Trophoblast cell (in vitro differentiated cells and primary cell): ENCODE data around the gene CHST11.

ENCODE experiments used
- DNase-seq, 2 donors: peaks; one replicate each; pipeline ENCODE4 v3.0.0-alpha.2; 2016
- H2AFZ ChIP-seq: 2 replicates; pipeline ENCODE4 v1.6.1; 2013; ENCODE audit warnings: low read length, moderate library complexity, mild to moderate bottlenecking; ENCODE audit not compliant: insufficient read depth, poor library complexity
- H2AK5ac ChIP-seq: 2 replicates; pipeline ENCODE4 v1.6.1; 2013; ENCODE audit warnings: mild to moderate bottlenecking, low read length
- H2BK120ac ChIP-seq: 2 replicates; pipeline ENCODE4 v1.6.1; 2013; ENCODE audit warnings: low read length, mild to moderate bottlenecking, moderate library complexity; ENCODE audit not compliant: insufficient read depth, poor library complexity
- H2BK12ac ChIP-seq: 2 replicates; pipeline ENCODE4 v1.6.1; 2013; ENCODE audit warnings: mild to moderate bottlenecking, low read length, moderate library complexity
- H2BK5ac ChIP-seq: 2 replicates; pipeline ENCODE4 v1.6.1; 2013; ENCODE audit warnings: low read length, low read depth, moderate library complexity, mild to moderate bottlenecking; ENCODE audit not compliant: poor library complexity
- H3K14ac ChIP-seq: 2 replicates; pipeline ENCODE4 v1.6.1; 2013; ENCODE audit warnings: mild to moderate bottlenecking, low read length
- H3K18ac ChIP-seq: 2 replicates; pipeline ENCODE4 v1.6.1; 2013; ENCODE audit warnings: mild to moderate bottlenecking, low read length
- H3K23ac ChIP-seq: 2 replicates; pipeline ENCODE4 v1.6.1; 2013; ENCODE audit warnings: low read length
- H3K27ac ChIP-seq: 2 replicates; pipeline ENCODE4 v1.5.1; 2013; ENCODE audit warnings: low read depth, mild to moderate bottlenecking, inconsistent platforms, low read length, moderate library complexity
- H3K27me3 ChIP-seq: 2 replicates; pipeline ENCODE4 v1.6.1; 2013; ENCODE audit warnings: inconsistent platforms, mild to moderate bottlenecking, low read length, moderate library complexity; ENCODE audit not compliant: insufficient read depth
- H3K36me3 ChIP-seq, 2 experiments: 1 replicate in 1 of 2; 2 replicates in 1 of 2; pipeline ENCODE4 v1.6.1; 2013; ENCODE audit warnings: low read length in 2 of 2, mild to moderate bottlenecking in 2 of 2, moderate library complexity in 1 of 2; ENCODE audit not compliant: insufficient read depth in 2 of 2, control insufficient read depth in 1 of 2
- H3K4ac ChIP-seq: 2 replicates; pipeline ENCODE4 v1.6.1; 2013; ENCODE audit warnings: low read depth, mild to moderate bottlenecking, low read length, moderate library complexity
- H3K4me1 ChIP-seq, 2 experiments: 1 replicate in 1 of 2; 2 replicates in 1 of 2; pipeline ENCODE4 v1.6.1; 2013; ENCODE audit warnings: low read length in 2 of 2, mild to moderate bottlenecking in 2 of 2, moderate library complexity in 1 of 2; ENCODE audit not compliant: insufficient read depth in 2 of 2, control insufficient read depth in 1 of 2
- H3K4me2 ChIP-seq: 2 replicates; pipeline ENCODE4 v1.6.1; 2013; ENCODE audit warnings: inconsistent platforms, mild to moderate bottlenecking, low read length, moderate library complexity
- H3K4me3 ChIP-seq: 2 replicates; pipeline ENCODE4 v1.5.1; 2013; ENCODE audit warnings: mild to moderate bottlenecking, low read depth, low read length, inconsistent platforms
- H3K79me1 ChIP-seq: one replicate; pipeline ENCODE4 v1.6.1; 2013; ENCODE audit warnings: low read length
- H3K79me2 ChIP-seq: 2 replicates; pipeline ENCODE4 v1.6.1; 2013; ENCODE audit warnings: low read length, mild to moderate bottlenecking; ENCODE audit not compliant: control insufficient read depth, insufficient read depth, poor library complexity
- H3K9ac ChIP-seq: 2 replicates; pipeline ENCODE4 v1.6.1; 2013; ENCODE audit warnings: mild to moderate bottlenecking, low read length
- H3K9me3 ChIP-seq: 2 replicates; pipeline ENCODE4 v1.6.1; 2013; ENCODE audit warnings: low read depth, mild to moderate bottlenecking, control low read depth, inconsistent platforms, low read length; ENCODE audit not compliant: insufficient read depth
- H4K12ac ChIP-seq: 2 replicates; pipeline ENCODE4 v1.6.1; 2013; ENCODE audit warnings: low read depth, mild to moderate bottlenecking, low read length, moderate library complexity
- H4K8ac ChIP-seq: 2 replicates; pipeline ENCODE4 v1.6.1; 2013; ENCODE audit warnings: low read depth, mild to moderate bottlenecking, low read length, moderate library complexity
- H4K91ac ChIP-seq: one replicate; pipeline ENCODE4 v1.6.1; 2013; ENCODE audit warnings: low read depth, mild to moderate bottlenecking, low read length, moderate library complexity
- WGBS: extraction: QIAGEN DNeasy Blood & Tissue Kit; methylation state at CpG from one replicate; pipeline ENCODE4 v1.1.7; 2013; ENCODE audit warnings: missing lambda C conversion rate; ENCODE audit not compliant: insufficient read length, insufficient coverage; ENCODE audit errors: extremely low coverage; 5-methylcytosine and 5-hydroxymethylcytosine counted together

CHST11 gene

GRCh38 chr12:104638218-104638850, 181.6 kb downstream of the CHST11 start:
- Histone ChIP-seq H3K9me3 (no peaks in the 10 kb centered on the region), H3K36me3 (peaks cover 0 to 2% of the 10 kb centered on the region in 2 experiments), H3K9ac (no peak overlapping the region), H3K27me3 (no peaks in the 10 kb centered on the region), H3K79me2 (no peaks in the 10 kb centered on the region), H2BK120ac (no peak overlapping the region), H2BK5ac (no peak overlapping the region), H3K79me1 (no peaks in the 10 kb centered on the region), H3K18ac (no peak overlapping the region), H3K4me3 (no peak overlapping the region), H3K27ac (no peak overlapping the region), H4K91ac (no peak overlapping the region), H3K4me2 (no peak overlapping the region), H2AFZ (no peak overlapping the region), H4K12ac (no peak overlapping the region), H3K14ac (no peak overlapping the region), H2AK5ac (no peak overlapping the region), H3K23ac (no peak overlapping the region), H3K4me1 (peaks cover 2 to 10% of the 10 kb centered on the region in 2 experiments), H4K8ac (no peak overlapping the region), H2BK12ac (no peak overlapping the region), H3K4ac (no peak overlapping the region)
- no peak for DNase-seq
- 100% methylated on average over 1 of the region's 4 CpGs for WGBS

GRCh38 chr12:104638851-104639240, 182.1 kb downstream of the CHST11 start:
- Histone ChIP-seq H2BK120ac (no peak overlapping the region), H3K4ac (no peak overlapping the region), H3K23ac (no peak overlapping the region), H3K14ac (no peak overlapping the region), H3K9me3 (no peaks in the 10 kb centered on the region), H2AK5ac (no peak overlapping the region), H3K4me1 (peaks cover 2 to 10% of the 10 kb centered on the region in 2 experiments), H3K79me2 (no peaks in the 10 kb centered on the region), H3K27ac (no peak overlapping the region), H2AFZ (no peak overlapping the region), H4K8ac (no peak overlapping the region), H3K4me2 (no peak overlapping the region), H3K79me1 (no peaks in the 10 kb centered on the region), H4K12ac (no peak overlapping the region), H3K18ac (no peak overlapping the region), H4K91ac (no peak overlapping the region), H3K36me3 (peaks cover 0 to 2% of the 10 kb centered on the region in 2 experiments), H3K4me3 (no peak overlapping the region), H3K27me3 (no peaks in the 10 kb centered on the region), H3K9ac (no peak overlapping the region), H2BK5ac (no peak overlapping the region), H2BK12ac (no peak overlapping the region)
- WGBS, result no CpG with 5 or more reads among the region's 3 CpGs
- DNase-seq, result no peak

GRCh38 chr12:104640956-104641355, 184.2 kb downstream of the CHST11 start:
- Histone ChIP-seq H3K79me1 (no peaks in the 10 kb centered on the region), H2BK12ac (no peak overlapping the region), H3K4me3 (no peak overlapping the region), H3K27ac (no peak overlapping the region), H2BK5ac (no peak overlapping the region), H3K27me3 (no peaks in the 10 kb centered on the region), H3K14ac (no peak overlapping the region), H4K91ac (no peak overlapping the region), H2BK120ac (no peak overlapping the region), H4K8ac (no peak overlapping the region), H3K4me1 (no peaks in the 10 kb centered on the region), H3K4ac (no peak overlapping the region), H2AK5ac (no peak overlapping the region), H2AFZ (no peak overlapping the region), H3K36me3 (no peaks in the 10 kb centered on the region), H3K23ac (no peak overlapping the region), H3K9me3 (peaks cover 2% of the 10 kb centered on the region), H3K9ac (no peak overlapping the region), H3K18ac (no peak overlapping the region), H3K79me2 (no peaks in the 10 kb centered on the region), H4K12ac (no peak overlapping the region), H3K4me2 (no peak overlapping the region)
- no CpG with 5 or more reads among the region's 1 CpG for WGBS
- DNase-seq, result no peak

GRCh38 chr12:104641862-104642261, 185.1 kb downstream of the CHST11 start:
- Histone ChIP-seq H3K79me2 (no peaks in the 10 kb centered on the region), H3K14ac (no peak overlapping the region), H3K27me3 (no peaks in the 10 kb centered on the region), H2AFZ (no peak overlapping the region), H3K79me1 (no peaks in the 10 kb centered on the region), H2BK120ac (no peak overlapping the region), H3K9ac (peak overlapping the region; percentile 23), H3K23ac (no peak overlapping the region), H2BK12ac (no peak overlapping the region), H3K18ac (no peak overlapping the region), H3K4me1 (no peaks in the 10 kb centered on the region), H3K9me3 (peaks cover 2% of the 10 kb centered on the region), H3K4me3 (no peak overlapping the region), H3K4me2 (no peak overlapping the region), H4K8ac (no peak overlapping the region), H3K27ac (no peak overlapping the region), H3K4ac (no peak overlapping the region), H2BK5ac (no peak overlapping the region), H3K36me3 (no peaks in the 10 kb centered on the region), H2AK5ac (no peak overlapping the region), H4K91ac (no peak overlapping the region), H4K12ac (no peak overlapping the region)
- no CpG with 5 or more reads among the region's 3 CpGs for WGBS
- DNase-seq, result peak in 1 of 2 donors; percentile 37
